Smooth muscle cell of trachea (primary cell): ENCODE measurements around the gene PHF24. TPM values are rescaled to one million over a fixed set of nuclear protein-coding genes. Genes with fewer than 3 reads are reported as not detected.

Source experiments
- total RNA-seq: library from RNA; depleted of rRNA; stranded (reverse); fragments of >200 nt; gene quantifications from 2 replicates; pipeline ENCODE4 v1.2.1, GENCODE V29; 2014

PHF24 gene
- total RNA-seq: under 0.01 TPM in 1 of 2 replicates, not detected in the other

GRCh38 chr9:34957492-34958410 lies at the start of gene PHF24:
Gene PHF24 (plus strand): TSS chr9:34958285. CDS start chr9:34971299, 13,014 bp downstream.

GRCh38 chr9:34989003-34989945 lies 31.2 kb downstream of the PHF24 start, which contains the start of gene DNAJB5:
Gene DNAJB5 (plus strand): TSS chr9:34989745. CDS start chr9:34990631, 886 bp downstream.

Other genes starting within 250 kb of the PHF24 start
- not detected in 2 replicates for gene CCL21, start 248.1 kb upstream of the PHF24 start, total RNA-seq
- 9.0 and 12.1 TPM in 2 replicates for gene DNAJB5, start 31.5 kb downstream of the PHF24 start, total RNA-seq
- gene VCP, start 114.3 kb downstream of the PHF24 start, total RNA-seq: 402 and 448 TPM in 2 replicates
- gene FANCG, start 121.7 kb downstream of the PHF24 start, total RNA-seq: 11.7 and 23.1 TPM in 2 replicates
- gene PIGO, start 138.3 kb downstream of the PHF24 start, total RNA-seq: 13.5 and 13.6 TPM in 2 replicates
- 157 and 220 TPM in 2 replicates for gene STOML2, start 144.8 kb downstream of the PHF24 start, total RNA-seq
- gene ATOSB, start 157.6 kb downstream of the PHF24 start, total RNA-seq: 21.8 and 26.5 TPM in 2 replicates
- 42.5 and 43.8 TPM in 2 replicates for gene UNC13B, start 203.7 kb downstream of the PHF24 start, total RNA-seq